HepG2 (cell line): Measurements from ENCODE around the gene SORBS2. TPM values are rescaled to one million over a fixed set of nuclear protein-coding genes. Genes with fewer than 3 reads are reported as not detected.

Experiments used
- HDAC1 ChIP-seq: sonication (generic); formaldehyde crosslinking; IDR thresholded peaks from 2 replicates; pipeline ENCODE4 v1.5.1; 2020; ENCODE audit warnings: mild to moderate bottlenecking, missing genetic modification reagents
- HNF4A ChIP-seq: sonication (generic); formaldehyde crosslinking; IDR thresholded peaks from 2 replicates; pipeline ENCODE4 v1.4.0; 2020; ENCODE audit warnings: missing genetic modification reagents
- HOXA9 ChIP-seq: sonication (generic); formaldehyde crosslinking; IDR thresholded peaks from 2 replicates; pipeline ENCODE4 v1.8.1; 2022; ENCODE audit warnings: missing genetic modification reagents, mild to moderate bottlenecking, moderate library complexity, borderline replicate concordance
- IRF2 ChIP-seq: IDR thresholded peaks from 2 replicates; pipeline ENCODE4 v1.6.1; 2018; ENCODE audit warnings: missing genetic modification reagents, missing compliant biosample characterization
- KAT2B ChIP-seq: fragments of 150-350 bp; IDR thresholded peaks from 2 replicates; pipeline ENCODE4 v1.6.1; 2014; ENCODE audit warnings: low read depth, low read length, borderline replicate concordance
- KAT8 ChIP-seq: IDR thresholded peaks from 2 replicates; pipeline ENCODE4 v1.6.1; 2016; ENCODE audit warnings: missing genetic modification reagents, missing compliant biosample characterization
- KDM5A ChIP-seq: fragments of 200-600 bp; sonication (generic); IDR thresholded peaks from 2 replicates; pipeline ENCODE4 v1.7.0; 2018; ENCODE audit warnings: antibody characterized with exemption, mild to moderate bottlenecking, low read length, borderline replicate concordance
- KDM6A ChIP-seq: IDR thresholded peaks from 2 replicates; pipeline ENCODE4 v1.6.1; 2016; ENCODE audit warnings: low read depth
- NFE2L2 ChIP-seq: fragments of 150-350 bp; IDR thresholded peaks from 2 replicates; pipeline ENCODE4 v1.6.1; 2014; ENCODE audit warnings: low read length
- SALL1 ChIP-seq: sonication (generic); formaldehyde crosslinking; IDR thresholded peaks from 2 replicates; pipeline ENCODE4 v1.8.0; 2022; ENCODE audit warnings: mild to moderate bottlenecking, missing genetic modification reagents
- ZKSCAN8 ChIP-seq: IDR thresholded peaks from 2 replicates; pipeline ENCODE4 v1.6.1; 2016; ENCODE audit warnings: borderline replicate concordance, missing genetic modification reagents, missing compliant biosample characterization
- ZNF235 ChIP-seq: sonication (generic); formaldehyde crosslinking; IDR thresholded peaks from 2 replicates; pipeline ENCODE4 v1.8.1; 2023; ENCODE audit warnings: mild to moderate bottlenecking, missing genetic modification reagents, borderline replicate concordance
- ZNF556 ChIP-seq: sonication (generic); formaldehyde crosslinking; IDR thresholded peaks from 2 replicates; pipeline ENCODE4 v1.4.0; 2020; ENCODE audit warnings: mild to moderate bottlenecking, missing genetic modification reagents, borderline replicate concordance
- ZNF878 ChIP-seq: sonication (generic); formaldehyde crosslinking; IDR thresholded peaks from 2 replicates; pipeline ENCODE4 v1.8.1; 2023; ENCODE audit warnings: mild to moderate bottlenecking, missing genetic modification reagents, moderate library complexity
- polyA plus RNA-seq, 8 experiments: library from polyadenylated mRNA; depleted of rRNA in 3 of 8; stranded (reverse) in 7 of 8; unstranded in 1 of 8; fragments of >200 nt; fragmentation: Illumina TruSeq in 4 of 8; extraction: Trizol in 4 of 8; gene quantifications; 2 replicates each; pipeline versions ENCODE4 v1.2.1 to v1.2.3, GENCODE V29; 2011 to 2016; ENCODE audit warnings: low read depth in 4 of 8, missing spikeins in 1 of 8, mixed read lengths in 1 of 8; ENCODE audit not compliant: insufficient read depth in 1 of 8
- total RNA-seq, 5 experiments: library from RNA; depleted of rRNA; stranded (reverse); fragments of >200 nt; fragmentation: Illumina TruSeq; extraction: Trizol; gene quantifications; 2 replicates each; pipeline ENCODE4 v1.2.3, GENCODE V29; 2016; ENCODE audit warnings: low read depth in 1 of 5
- TF ChIP-seq, protein P1 (sequence below): sonication (generic); formaldehyde crosslinking; conservative IDR thresholded peaks from 2 replicates; pipeline ENCODE4 v1.8.0; 2022; ENCODE audit warnings: low read depth, missing genetic modification reagents
- TF ChIP-seq, protein P2 (sequence below): IDR thresholded peaks from 2 replicates; pipeline ENCODE4 v1.6.1; 2018; ENCODE audit warnings: missing genetic modification reagents, mild to moderate bottlenecking, missing compliant biosample characterization
- TF ChIP-seq, protein P3 (sequence below): IDR thresholded peaks from 2 replicates; pipeline ENCODE4 v1.6.1; 2016; ENCODE audit warnings: low read depth, control low read depth
- TF ChIP-seq, protein P4 (sequence below): sonication (generic); formaldehyde crosslinking; IDR thresholded peaks from 2 replicates; pipeline ENCODE4 v1.5.0; 2020; ENCODE audit warnings: mild to moderate bottlenecking, missing genetic modification reagents
- TF ChIP-seq, protein P5 (sequence below): sonication (generic); formaldehyde crosslinking; IDR thresholded peaks from 2 replicates; pipeline ENCODE4 v1.5.1; 2020; ENCODE audit warnings: missing genetic modification reagents, mild to moderate bottlenecking, borderline replicate concordance
- TF ChIP-seq, protein P6 (sequence below): IDR thresholded peaks from 2 replicates; pipeline ENCODE4 v1.6.1; 2016; ENCODE audit warnings: control low read depth

SORBS2 gene
- total and polyA plus RNA-seq, 2 of the 13 experiments (the other 11 are each of a cell fraction or from before 2014, with no cell fraction given): 25.0 to 80.5 TPM

DNA sequence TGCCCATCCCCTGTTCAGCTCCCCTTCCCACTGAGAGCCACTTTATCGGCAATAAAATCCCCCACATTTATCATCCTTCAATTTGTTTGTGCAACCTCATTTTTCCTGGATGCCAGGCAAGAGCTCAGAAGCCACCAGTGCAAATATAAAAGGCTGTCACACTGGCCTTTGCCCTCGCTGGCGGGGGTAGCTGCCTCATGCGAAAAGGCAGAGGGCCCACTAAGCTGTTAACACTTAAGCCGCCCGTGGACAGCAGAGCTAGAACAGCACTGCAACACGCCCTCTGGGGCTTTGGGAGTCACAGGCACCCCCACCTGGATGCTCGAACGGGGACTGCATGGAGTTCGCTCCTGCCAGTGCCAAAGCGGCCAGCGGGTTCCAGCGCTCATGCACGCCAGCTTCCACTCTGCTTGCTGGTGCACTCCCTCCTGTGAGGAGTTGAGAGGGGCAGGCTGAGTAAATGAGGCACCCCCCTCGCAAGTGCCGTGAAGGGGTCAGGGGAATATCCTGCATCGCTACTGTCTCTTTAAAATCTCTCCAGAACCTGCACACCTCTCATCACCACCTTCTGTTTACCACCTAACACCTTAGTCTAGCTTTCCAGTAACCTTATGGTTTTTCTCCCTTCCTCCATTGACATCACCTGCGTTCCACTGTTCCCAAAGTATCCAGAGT is 99.5 kb downstream of the SORBS2 start (continued):
- TF ChIP-seq KDM5A: no peak
- TF ChIP-seq KDM6A: peak; percentile 88
- TF ChIP-seq ZNF556 (CRISPR knock-in tag): no peak
- TF ChIP-seq KAT2B: no peak
- TF ChIP-seq, protein P1, sequence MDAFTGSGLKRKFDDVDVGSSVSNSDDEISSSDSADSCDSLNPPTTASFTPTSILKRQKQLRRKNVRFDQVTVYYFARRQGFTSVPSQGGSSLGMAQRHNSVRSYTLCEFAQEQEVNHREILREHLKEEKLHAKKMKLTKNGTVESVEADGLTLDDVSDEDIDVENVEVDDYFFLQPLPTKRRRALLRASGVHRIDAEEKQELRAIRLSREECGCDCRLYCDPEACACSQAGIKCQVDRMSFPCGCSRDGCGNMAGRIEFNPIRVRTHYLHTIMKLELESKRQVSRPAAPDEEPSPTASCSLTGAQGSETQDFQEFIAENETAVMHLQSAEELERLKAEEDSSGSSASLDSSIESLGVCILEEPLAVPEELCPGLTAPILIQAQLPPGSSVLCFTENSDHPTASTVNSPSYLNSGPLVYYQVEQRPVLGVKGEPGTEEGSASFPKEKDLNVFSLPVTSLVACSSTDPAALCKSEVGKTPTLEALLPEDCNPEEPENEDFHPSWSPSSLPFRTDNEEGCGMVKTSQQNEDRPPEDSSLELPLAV: no peak
- TF ChIP-seq NFE2L2: no peak
- TF ChIP-seq, protein P2, sequence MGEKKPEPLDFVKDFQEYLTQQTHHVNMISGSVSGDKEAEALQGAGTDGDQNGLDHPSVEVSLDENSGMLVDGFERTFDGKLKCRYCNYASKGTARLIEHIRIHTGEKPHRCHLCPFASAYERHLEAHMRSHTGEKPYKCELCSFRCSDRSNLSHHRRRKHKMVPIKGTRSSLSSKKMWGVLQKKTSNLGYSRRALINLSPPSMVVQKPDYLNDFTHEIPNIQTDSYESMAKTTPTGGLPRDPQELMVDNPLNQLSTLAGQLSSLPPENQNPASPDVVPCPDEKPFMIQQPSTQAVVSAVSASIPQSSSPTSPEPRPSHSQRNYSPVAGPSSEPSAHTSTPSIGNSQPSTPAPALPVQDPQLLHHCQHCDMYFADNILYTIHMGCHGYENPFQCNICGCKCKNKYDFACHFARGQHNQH (CRISPR knock-in tag): peak; percentile 60; the same call in 1 of the 2 replicates
- no peak for TF ChIP-seq ZKSCAN8 (CRISPR knock-in tag)
- TF ChIP-seq, protein P3, sequence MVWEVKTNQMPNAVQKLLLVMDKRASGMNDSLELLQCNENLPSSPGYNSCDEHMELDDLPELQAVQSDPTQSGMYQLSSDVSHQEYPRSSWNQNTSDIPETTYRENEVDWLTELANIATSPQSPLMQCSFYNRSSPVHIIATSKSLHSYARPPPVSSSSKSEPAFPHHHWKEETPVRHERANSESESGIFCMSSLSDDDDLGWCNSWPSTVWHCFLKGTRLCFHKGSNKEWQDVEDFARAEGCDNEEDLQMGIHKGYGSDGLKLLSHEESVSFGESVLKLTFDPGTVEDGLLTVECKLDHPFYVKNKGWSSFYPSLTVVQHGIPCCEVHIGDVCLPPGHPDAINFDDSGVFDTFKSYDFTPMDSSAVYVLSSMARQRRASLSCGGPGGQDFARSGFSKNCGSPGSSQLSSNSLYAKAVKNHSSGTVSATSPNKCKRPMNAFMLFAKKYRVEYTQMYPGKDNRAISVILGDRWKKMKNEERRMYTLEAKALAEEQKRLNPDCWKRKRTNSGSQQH: no peak
- TF ChIP-seq HDAC1: peak; percentile 69
- TF ChIP-seq ZNF235 (CRISPR knock-in tag): no peak
- TF ChIP-seq, protein P4, sequence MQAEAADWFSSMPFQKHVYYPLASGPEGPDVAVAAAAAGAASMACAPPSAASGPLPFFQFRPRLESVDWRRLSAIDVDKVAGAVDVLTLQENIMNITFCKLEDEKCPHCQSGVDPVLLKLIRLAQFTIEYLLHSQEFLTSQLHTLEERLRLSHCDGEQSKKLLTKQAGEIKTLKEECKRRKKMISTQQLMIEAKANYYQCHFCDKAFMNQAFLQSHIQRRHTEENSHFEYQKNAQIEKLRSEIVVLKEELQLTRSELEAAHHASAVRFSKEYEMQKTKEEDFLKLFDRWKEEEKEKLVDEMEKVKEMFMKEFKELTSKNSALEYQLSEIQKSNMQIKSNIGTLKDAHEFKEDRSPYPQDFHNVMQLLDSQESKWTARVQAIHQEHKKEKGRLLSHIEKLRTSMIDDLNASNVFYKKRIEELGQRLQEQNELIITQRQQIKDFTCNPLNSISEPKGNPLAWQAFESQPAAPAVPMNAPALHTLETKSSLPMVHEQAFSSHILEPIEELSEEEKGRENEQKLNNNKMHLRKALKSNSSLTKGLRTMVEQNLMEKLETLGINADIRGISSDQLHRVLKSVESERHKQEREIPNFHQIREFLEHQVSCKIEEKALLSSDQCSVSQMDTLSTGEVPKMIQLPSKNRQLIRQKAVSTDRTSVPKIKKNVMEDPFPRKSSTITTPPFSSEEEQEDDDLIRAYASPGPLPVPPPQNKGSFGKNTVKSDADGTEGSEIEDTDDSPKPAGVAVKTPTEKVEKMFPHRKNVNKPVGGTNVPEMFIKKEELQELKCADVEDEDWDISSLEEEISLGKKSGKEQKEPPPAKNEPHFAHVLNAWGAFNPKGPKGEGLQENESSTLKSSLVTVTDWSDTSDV (CRISPR knock-in tag): no peak
- TF ChIP-seq IRF2 (CRISPR knock-in tag): peak; percentile 40; the same call in 1 of the 2 replicates
- TF ChIP-seq HNF4A (CRISPR knock-in tag): peak; percentile 91
- 0 out of 2 replicates have a peak, but pooled peaks have one; percentile 30 for TF ChIP-seq KAT8 (CRISPR knock-in tag)
- TF ChIP-seq SALL1: peak; percentile 98
- TF ChIP-seq HOXA9 (CRISPR knock-in tag): no peak
- TF ChIP-seq, protein P5, sequence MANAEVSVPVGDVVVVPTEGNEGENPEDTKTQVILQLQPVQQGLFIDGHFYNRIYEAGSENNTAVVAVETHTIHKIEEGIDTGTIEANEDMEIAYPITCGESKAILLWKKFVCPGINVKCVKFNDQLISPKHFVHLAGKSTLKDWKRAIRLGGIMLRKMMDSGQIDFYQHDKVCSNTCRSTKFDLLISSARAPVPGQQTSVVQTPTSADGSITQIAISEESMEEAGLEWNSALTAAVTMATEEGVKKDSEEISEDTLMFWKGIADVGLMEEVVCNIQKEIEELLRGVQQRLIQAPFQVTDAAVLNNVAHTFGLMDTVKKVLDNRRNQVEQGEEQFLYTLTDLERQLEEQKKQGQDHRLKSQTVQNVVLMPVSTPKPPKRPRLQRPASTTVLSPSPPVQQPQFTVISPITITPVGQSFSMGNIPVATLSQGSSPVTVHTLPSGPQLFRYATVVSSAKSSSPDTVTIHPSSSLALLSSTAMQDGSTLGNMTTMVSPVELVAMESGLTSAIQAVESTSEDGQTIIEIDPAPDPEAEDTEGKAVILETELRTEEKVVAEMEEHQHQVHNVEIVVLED (CRISPR knock-in tag): 0 out of 2 replicates have a peak, but pooled peaks have one; percentile 21
- no peak for TF ChIP-seq ZNF878
- TF ChIP-seq, protein P6, sequence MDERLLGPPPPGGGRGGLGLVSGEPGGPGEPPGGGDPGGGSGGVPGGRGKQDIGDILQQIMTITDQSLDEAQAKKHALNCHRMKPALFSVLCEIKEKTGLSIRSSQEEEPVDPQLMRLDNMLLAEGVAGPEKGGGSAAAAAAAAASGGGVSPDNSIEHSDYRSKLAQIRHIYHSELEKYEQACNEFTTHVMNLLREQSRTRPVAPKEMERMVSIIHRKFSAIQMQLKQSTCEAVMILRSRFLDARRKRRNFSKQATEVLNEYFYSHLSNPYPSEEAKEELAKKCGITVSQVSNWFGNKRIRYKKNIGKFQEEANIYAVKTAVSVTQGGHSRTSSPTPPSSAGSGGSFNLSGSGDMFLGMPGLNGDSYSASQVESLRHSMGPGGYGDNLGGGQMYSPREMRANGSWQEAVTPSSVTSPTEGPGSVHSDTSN (CRISPR knock-in tag): no peak
